CD14-positive monocyte (primary cell): ENCODE results near the gene POLA1. TPM values are rescaled to one million over a fixed set of nuclear protein-coding genes. Genes with fewer than 3 reads are reported as not detected.
A peak's percentile ranks its signal among the peaks of the same experiment; 100 is the strongest.

ENCODE experiments used
- DNase-seq, 3 donors: peaks; one replicate each; pipeline ENCODE4 v3.0.0-alpha.2; 2011 to 2022
- H2AFZ ChIP-seq: 2 replicates; pipeline ENCODE4 v1.6.0; 2012; ENCODE audit warnings: mild to moderate bottlenecking, low read depth, low read length, inconsistent platforms; ENCODE audit not compliant: insufficient read depth, poor library complexity, severe bottlenecking
- H3K27ac ChIP-seq, 2 donors: 1 replicate in 1 of 2; 2 replicates in 1 of 2; pipeline ENCODE4 v1.5.1; 2012 to 2013; ENCODE audit warnings: low read length in 2 of 2, control low read depth in 1 of 2, inconsistent platforms in 1 of 2, low read depth in 1 of 2, mild to moderate bottlenecking in 1 of 2
- H3K27me3 ChIP-seq, 2 donors: one replicate each; pipeline versions ENCODE4 v1.6.0 to v1.6.1; 2011 to 2013; ENCODE audit warnings: low read length in 2 of 2; ENCODE audit not compliant: control insufficient read depth in 2 of 2, insufficient read depth in 2 of 2
- H3K36me3 ChIP-seq, 2 donors: replicated peaks in 1 of 2; 1 replicate in 1 of 2; 2 replicates in 1 of 2; pipeline versions ENCODE4 v1.5.1 to v1.6.1; 2012 to 2013; ENCODE audit warnings: low read length in 2 of 2, control low read depth in 1 of 2, inconsistent platforms in 1 of 2, mild to moderate bottlenecking in 1 of 2; ENCODE audit not compliant: insufficient read depth in 2 of 2, control insufficient read depth in 1 of 2
- H3K4me1 ChIP-seq, 2 donors: 1 replicate in 1 of 2; 2 replicates in 1 of 2; pipeline versions ENCODE4 v1.5.1 to v1.6.1; 2012 to 2013; ENCODE audit warnings: low read length in 2 of 2, control low read depth in 1 of 2, inconsistent platforms in 1 of 2, mild to moderate bottlenecking in 1 of 2, moderate library complexity in 1 of 2; ENCODE audit not compliant: insufficient read depth in 2 of 2, control insufficient read depth in 1 of 2
- H3K4me2 ChIP-seq: replicated peaks from 2 replicates; pipeline ENCODE3; 2012; ENCODE audit warnings: low read length, moderate library complexity, mild to moderate bottlenecking; ENCODE audit not compliant: poor library complexity, severe bottlenecking; ENCODE audit errors: extremely low read depth
- H3K4me3 ChIP-seq, 3 experiments: fragments of 200-600 bp in 1 of 3; sonication (generic) in 1 of 3; replicated peaks in 1 of 3; 1 replicate in 2 of 3; 2 replicates in 1 of 3; pipeline ENCODE4 v1.5.1; 2011 to 2013; ENCODE audit warnings: low read length in 3 of 3, mild to moderate bottlenecking in 3 of 3, control low read depth in 2 of 3, low read depth in 2 of 3, inconsistent platforms in 1 of 3, moderate library complexity in 1 of 3
- H3K79me2 ChIP-seq: 2 replicates; pipeline ENCODE4 v1.6.0; 2012; ENCODE audit warnings: mild to moderate bottlenecking, control low read depth, inconsistent platforms, low read length, moderate library complexity; ENCODE audit not compliant: insufficient read depth
- H3K9ac ChIP-seq: 2 replicates; pipeline ENCODE4 v1.6.0; 2017; ENCODE audit warnings: low read length, mild to moderate bottlenecking; ENCODE audit not compliant: insufficient read depth, poor library complexity, severe bottlenecking
- H3K9me3 ChIP-seq, 2 donors: replicated peaks in 1 of 2; 1 replicate in 1 of 2; 2 replicates in 1 of 2; pipeline versions ENCODE4 v1.5.1 to v1.6.1; 2012 to 2013; ENCODE audit warnings: low read length in 2 of 2, control low read depth in 1 of 2; ENCODE audit not compliant: control insufficient read depth in 1 of 2, insufficient read depth in 1 of 2
- H4K20me1 ChIP-seq: 2 replicates; pipeline ENCODE4 v1.6.0; 2012; ENCODE audit warnings: mild to moderate bottlenecking, low read length, control low read depth, moderate library complexity; ENCODE audit not compliant: insufficient read depth
- H3K27ac Mint-ChIP-seq, 7 donors: one replicate each; pipeline ENCODE4 v1.8.0; 2020; ENCODE audit warnings: mild to moderate bottlenecking in 7 of 7, mixed read lengths in 7 of 7, moderate library complexity in 6 of 7, inconsistent platforms in 2 of 7
- H3K27me3 Mint-ChIP-seq, 3 donors: one replicate each; pipeline ENCODE4 v1.8.0; 2021 to 2022; ENCODE audit warnings: low read depth in 3 of 3, mild to moderate bottlenecking in 3 of 3, mixed read lengths in 3 of 3, moderate library complexity in 3 of 3, inconsistent platforms in 1 of 3
- H3K36me3 Mint-ChIP-seq, 2 donors: one replicate each; pipeline ENCODE4 v1.8.0; 2020; ENCODE audit warnings: mixed read lengths in 2 of 2, inconsistent platforms in 1 of 2, mild to moderate bottlenecking in 1 of 2
- H3K4me1 Mint-ChIP-seq: one replicate; pipeline ENCODE4 v1.8.0; 2020; ENCODE audit warnings: mild to moderate bottlenecking, mixed read lengths
- H3K4me3 Mint-ChIP-seq, 2 donors: one replicate each; pipeline ENCODE4 v1.8.0; 2020; ENCODE audit warnings: mild to moderate bottlenecking in 2 of 2, mixed read lengths in 2 of 2, moderate library complexity in 1 of 2
- H3K9me3 Mint-ChIP-seq, 7 donors: one replicate each; pipeline ENCODE4 v1.8.0; 2020 to 2022; ENCODE audit warnings: mixed read lengths in 7 of 7, mild to moderate bottlenecking in 6 of 7, moderate library complexity in 6 of 7, inconsistent platforms in 2 of 7
- CTCF ChIP-seq: fragments of 200-600 bp; IDR thresholded peaks from one replicate; pipeline ENCODE4 v1.8.0; 2022; ENCODE audit warnings: antibody characterized with exemption, mild to moderate bottlenecking
- WGBS: methylation state at CpG from one replicate; pipeline ENCODE4 v1.1.5; 2013; ENCODE audit warnings: missing lambda C conversion rate; ENCODE audit not compliant: insufficient coverage; 5-methylcytosine and 5-hydroxymethylcytosine counted together
- intact Hi-C, 2 donors: fragments of 100-400 bp; cut with micrococcal nuclease; formaldehyde crosslinking; loops; one replicate each; pipeline versions ENCODE4 v1.15.0 to v1.15.1; 2023
- polyA plus RNA-seq, 3 donors: library from polyadenylated mRNA; depleted of rRNA in 1 of 3; unstranded in 2 of 3; stranded (reverse) in 1 of 3; fragments of 300-500 nt in 2 of 3; fragments of >200 nt in 1 of 3; fragmentation: Illumina TruSeq in 2 of 3; gene quantifications; 1 replicate in 2 of 3; 2 replicates in 1 of 3; pipeline ENCODE4 v1.2.3, GENCODE V29; 2012 to 2021

Gene POLA1
- polyA plus RNA-seq, 3 donors, result 1.2 to 1.4 (median 1.3) TPM

GRCh38 chrX:24920769-24921168 lies 227.1 kb downstream of the POLA1 start:
- WGBS, result no CpG with 5 or more reads among the region's 3 CpGs
- H3K4me3 ChIP-seq, result no peak overlapping the region
- no peaks in the 10 kb centered on the region for H3K79me2 ChIP-seq
- no peaks in the 10 kb centered on the region for H3K9me3 ChIP-seq
- no peak for TF ChIP-seq CTCF
- Mint-ChIP-seq H3K27ac (no peak overlapping the region), H3K36me3 (peaks cover 0 to 2% of the 10 kb centered on the region in 2 donors), H3K4me1 (no peaks in the 10 kb centered on the region), H3K27me3 (peaks cover 0 to 3% (median 0%) of the 10 kb centered on the region in 3 donors), H3K9me3 (no peaks in the 10 kb centered on the region), H3K4me3 (no peak overlapping the region)
- intact Hi-C loops, result no loop called here
- no peaks in the 10 kb centered on the region for H4K20me1 ChIP-seq
- H3K4me2 ChIP-seq, result no peak overlapping the region
- no peak overlapping the region for H3K27ac ChIP-seq
- no peaks in the 10 kb centered on the region for H3K4me1 ChIP-seq
- no peaks in the 10 kb centered on the region for H3K27me3 ChIP-seq
- no peak overlapping the region for H3K9ac ChIP-seq
- DNase-seq, result no peak
- H3K36me3 ChIP-seq, result no peaks in the 10 kb centered on the region
- no peak overlapping the region for H2AFZ ChIP-seq

- no peak for DNase-seq
- Histone ChIP-seq H4K20me1 (no peaks in the 10 kb centered on the region), H3K9ac (no peak overlapping the region), H3K27me3 (no peaks in the 10 kb centered on the region), H3K27ac (no peak overlapping the region), H3K4me1 (no peaks in the 10 kb centered on the region), H3K9me3 (no peaks in the 10 kb centered on the region), H2AFZ (no peak overlapping the region), H3K4me2 (no peak overlapping the region), H3K4me3 (no peak overlapping the region), H3K79me2 (no peaks in the 10 kb centered on the region), H3K36me3 (no peaks in the 10 kb centered on the region)
- Mint-ChIP-seq H3K9me3 (no peaks in the 10 kb centered on the region), H3K4me3 (no peak overlapping the region), H3K27me3 (peaks cover 0 to 3% (median 0%) of the 10 kb centered on the region in 3 donors), H3K4me1 (no peaks in the 10 kb centered on the region), H3K36me3 (peaks cover 0 to 2% of the 10 kb centered on the region in 2 donors), H3K27ac (peak overlapping the region in 2 of 7 donors; percentile 30 to 43)
- no peak for TF ChIP-seq CTCF
- intact Hi-C loops, result no loop called here
- no CpG with 5 or more reads among the region's 2 CpGs for WGBS
These were observed 231.7 kb downstream of the POLA1 start for GRCh38 chrX:24925430-24925829.
